WTC11 (cell line): ENCODE results near the gene ITGA2. TPM values are rescaled to one million over a fixed set of nuclear protein-coding genes. Genes with fewer than 3 reads are reported as not detected.

Experiments used
- ATAC-seq: fragments of 200-7000 bp; cut with Tn5 transposase; 2 replicates; pipeline ENCODE4 v1.10.0; 2021; ENCODE audit warnings: mild to moderate bottlenecking, moderate library complexity
- CTCF ChIA-PET: fragments of 300-600 bp; sonication (Branson Sonifier 250); formaldehyde crosslinking; loops from one replicate; lab custom pipeline; 2021; ENCODE audit warnings: antibody characterized with exemption; lab: Charles Lee
- POLR2A ChIA-PET: fragments of 350-600 bp; sonication (Branson Sonifier 250); formaldehyde crosslinking; loops from one replicate; lab custom pipeline; 2021; ENCODE audit warnings: antibody characterized with exemption; lab: Charles Lee
- DNase-seq: peaks from one replicate; pipeline ENCODE4 v3.0.0; 2021; ENCODE audit warnings: low spot score
- H3K27ac Mint-ChIP-seq: 2 replicates; pipeline ENCODE4 v1.8.0; 2021; ENCODE audit warnings: mixed read lengths
- H3K27me3 Mint-ChIP-seq: 2 replicates; pipeline ENCODE4 v1.8.0; 2021; ENCODE audit warnings: low read depth, mild to moderate bottlenecking, moderate library complexity, mixed read lengths
- H3K36me3 Mint-ChIP-seq: 2 replicates; pipeline ENCODE4 v1.8.0; 2021; ENCODE audit warnings: mixed read lengths
- H3K4me1 Mint-ChIP-seq: 2 replicates; pipeline ENCODE4 v1.8.0; 2022; ENCODE audit warnings: mixed read lengths
- H3K4me3 Mint-ChIP-seq: 2 replicates; pipeline ENCODE4 v1.8.0; 2021; ENCODE audit warnings: mild to moderate bottlenecking, moderate library complexity, mixed read lengths
- H3K9me3 Mint-ChIP-seq: 2 replicates; pipeline ENCODE4 v1.8.0; 2021; ENCODE audit warnings: mixed read lengths
- ATF2 ChIP-seq: sonication (generic); formaldehyde crosslinking; IDR thresholded peaks from 2 replicates; pipeline ENCODE4 v1.8.1; 2022; ENCODE audit warnings: low read depth, missing genetic modification reagents, borderline replicate concordance
- CDX4 ChIP-seq: fragments of 250-450 bp; sonication (Bioruptor Pico); IDR thresholded peaks from 2 replicates; pipeline ENCODE4 v1.9.0; 2021; ENCODE audit warnings: moderate library complexity, mild to moderate bottlenecking, inconsistent platforms, borderline replicate concordance
- CREM ChIP-seq: sonication (generic); formaldehyde crosslinking; IDR thresholded peaks from 2 replicates; pipeline ENCODE4 v1.8.1; 2022; ENCODE audit warnings: mild to moderate bottlenecking, missing genetic modification reagents, moderate library complexity
- E2F4 ChIP-seq: sonication (generic); formaldehyde crosslinking; IDR thresholded peaks from 2 replicates; pipeline ENCODE4 v1.8.1; 2022; ENCODE audit warnings: low read depth, mild to moderate bottlenecking, moderate library complexity, missing genetic modification reagents, borderline replicate concordance
- HMGA2 ChIP-seq: fragments of 250-450 bp; sonication (Bioruptor Pico); IDR thresholded peaks from 2 replicates; pipeline ENCODE4 v1.4.0; 2021; ENCODE audit warnings: mild to moderate bottlenecking, moderate library complexity
- JUN ChIP-seq: sonication (generic); formaldehyde crosslinking; IDR thresholded peaks from 2 replicates; pipeline ENCODE4 v1.8.0; 2023; ENCODE audit warnings: mild to moderate bottlenecking, missing genetic modification reagents
- NR2C2 ChIP-seq: sonication (generic); formaldehyde crosslinking; IDR thresholded peaks from 2 replicates; pipeline ENCODE4 v1.8.0; 2022; ENCODE audit warnings: mild to moderate bottlenecking, missing genetic modification reagents
- NR3C1 ChIP-seq: sonication (generic); formaldehyde crosslinking; conservative IDR thresholded peaks from 2 replicates; pipeline ENCODE4 v1.8.1; 2023; ENCODE audit warnings: low read depth, mild to moderate bottlenecking, missing genetic modification reagents
- PRDM15 ChIP-seq: sonication (generic); formaldehyde crosslinking; IDR thresholded peaks from 2 replicates; pipeline ENCODE4 v1.8.0; 2022; ENCODE audit warnings: missing genetic modification reagents
- SOX15 ChIP-seq: fragments of 250-450 bp; sonication (Bioruptor Pico); IDR thresholded peaks from 2 replicates; pipeline ENCODE4 v1.9.0; 2021; ENCODE audit warnings: mild to moderate bottlenecking
- TEAD1 ChIP-seq: sonication (generic); formaldehyde crosslinking; IDR thresholded peaks from 2 replicates; pipeline ENCODE4 v1.8.0; 2022; ENCODE audit warnings: mild to moderate bottlenecking, missing genetic modification reagents
- ZBTB21 ChIP-seq: sonication (generic); formaldehyde crosslinking; IDR thresholded peaks from 2 replicates; pipeline ENCODE4 v1.8.1; 2023; ENCODE audit warnings: mild to moderate bottlenecking, missing genetic modification reagents, borderline replicate concordance
- ZNF138 ChIP-seq: sonication (generic); formaldehyde crosslinking; conservative IDR thresholded peaks from 2 replicates; pipeline ENCODE4 v1.8.1; 2022; ENCODE audit warnings: mild to moderate bottlenecking, moderate library complexity, missing genetic modification reagents
- ZNF219 ChIP-seq: sonication (generic); formaldehyde crosslinking; IDR thresholded peaks from 2 replicates; pipeline ENCODE4 v1.8.0; 2023; ENCODE audit warnings: missing genetic modification reagents, mild to moderate bottlenecking, borderline replicate concordance
- ZNF512 ChIP-seq: sonication (generic); formaldehyde crosslinking; IDR thresholded peaks from 2 replicates; pipeline ENCODE4 v1.8.1; 2022; ENCODE audit warnings: missing genetic modification reagents, borderline replicate concordance
- total RNA-seq: library from RNA; stranded (reverse); gene quantifications from 3 replicates; pipeline ENCODE4 v1.2.3, GENCODE V29; 2021
- TF ChIP-seq, protein P1 (sequence below): fragments of 200-600 bp; IDR thresholded peaks from 2 replicates; pipeline ENCODE4 v1.8.0; 2022; ENCODE audit warnings: antibody characterized with exemption
- TF ChIP-seq, protein P2 (sequence below): sonication (generic); formaldehyde crosslinking; IDR thresholded peaks from 2 replicates; pipeline ENCODE4 v1.8.1; 2023; ENCODE audit warnings: mild to moderate bottlenecking, moderate library complexity, missing genetic modification reagents
- TF ChIP-seq, protein P3 (sequence below): sonication (generic); formaldehyde crosslinking; IDR thresholded peaks from 2 replicates; pipeline ENCODE4 v1.8.1; 2023; ENCODE audit warnings: mild to moderate bottlenecking, missing genetic modification reagents, borderline replicate concordance

Gene ITGA2
- total RNA-seq, 1 experiment from 2014 or later, result 5.5 TPM

- Mint-ChIP-seq H3K27me3 (peaks cover 5% of the 10 kb centered on the region; the same call in 1 of the 2 replicates), H3K4me3 (peak overlapping the region; percentile 89), H3K9me3 (peaks cover 7% of the 10 kb centered on the region), H3K4me1 (peaks cover 20% of the 10 kb centered on the region), H3K27ac (peak overlapping the region; percentile 95), H3K36me3 (no peaks in the 10 kb centered on the region)
- CTCF ChIA-PET, result interaction anchor here (1.0 to 1.4 kb wide), 6 partner anchors 13 to 195 kb away, joined by 3 to 10 read pairs (median 6); no protein-coding TSS in a partner anchor
- TF ChIP-seq, protein P1, sequence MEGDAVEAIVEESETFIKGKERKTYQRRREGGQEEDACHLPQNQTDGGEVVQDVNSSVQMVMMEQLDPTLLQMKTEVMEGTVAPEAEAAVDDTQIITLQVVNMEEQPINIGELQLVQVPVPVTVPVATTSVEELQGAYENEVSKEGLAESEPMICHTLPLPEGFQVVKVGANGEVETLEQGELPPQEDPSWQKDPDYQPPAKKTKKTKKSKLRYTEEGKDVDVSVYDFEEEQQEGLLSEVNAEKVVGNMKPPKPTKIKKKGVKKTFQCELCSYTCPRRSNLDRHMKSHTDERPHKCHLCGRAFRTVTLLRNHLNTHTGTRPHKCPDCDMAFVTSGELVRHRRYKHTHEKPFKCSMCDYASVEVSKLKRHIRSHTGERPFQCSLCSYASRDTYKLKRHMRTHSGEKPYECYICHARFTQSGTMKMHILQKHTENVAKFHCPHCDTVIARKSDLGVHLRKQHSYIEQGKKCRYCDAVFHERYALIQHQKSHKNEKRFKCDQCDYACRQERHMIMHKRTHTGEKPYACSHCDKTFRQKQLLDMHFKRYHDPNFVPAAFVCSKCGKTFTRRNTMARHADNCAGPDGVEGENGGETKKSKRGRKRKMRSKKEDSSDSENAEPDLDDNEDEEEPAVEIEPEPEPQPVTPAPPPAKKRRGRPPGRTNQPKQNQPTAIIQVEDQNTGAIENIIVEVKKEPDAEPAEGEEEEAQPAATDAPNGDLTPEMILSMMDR, result no peak
- no peak for TF ChIP-seq CDX4 (CRISPR knock-in tag)
- no peak for TF ChIP-seq HMGA2 (CRISPR knock-in tag)
- no peak for TF ChIP-seq ZBTB21 (CRISPR knock-in tag)
- DNase-seq, result peak; percentile 17
- POLR2A ChIA-PET, result no interaction called here
- no peak for ATAC-seq
Observed at GRCh38 chr5:53110156-53110555, 121.0 kb downstream of the ITGA2 start.

DNA sequence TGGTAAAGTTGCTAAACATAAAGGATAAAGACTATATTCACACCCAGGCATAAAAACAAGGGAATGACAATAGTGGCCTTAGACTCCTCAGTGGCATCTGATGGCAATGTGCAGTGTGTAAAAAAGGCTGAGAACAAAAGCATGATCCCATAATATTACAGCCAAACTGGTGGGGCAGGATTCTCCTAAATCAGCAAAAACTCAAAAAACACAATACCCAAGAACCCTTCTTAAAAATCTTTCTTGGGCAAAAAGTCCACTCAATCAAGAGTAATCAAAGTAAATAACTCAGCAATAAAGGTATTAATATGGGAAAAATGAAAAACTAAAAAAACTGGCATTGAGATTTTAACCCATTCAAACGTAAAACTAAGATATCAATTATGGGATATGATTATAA lies 122.0 kb downstream of the ITGA2 start:
- CTCF ChIA-PET, result no interaction called here
- peaks cover 20% of the 10 kb centered on the region for H3K4me1 Mint-ChIP-seq
- DNase-seq (no peak), ATAC-seq (no peak)
- peaks cover 7% of the 10 kb centered on the region for H3K9me3 Mint-ChIP-seq
- no peak overlapping the region for H3K27ac Mint-ChIP-seq
- no peaks in the 10 kb centered on the region for H3K36me3 Mint-ChIP-seq
- peak overlapping the region; percentile 89; the same call in 1 of the 2 replicates for H3K4me3 Mint-ChIP-seq
- peaks cover 5% of the 10 kb centered on the region; the same call in 1 of the 2 replicates for H3K27me3 Mint-ChIP-seq
- POLR2A ChIA-PET, result no interaction called here
- TF ChIP-seq JUN (no peak), NR2C2 (CRISPR knock-in tag) (no peak), NR3C1 (CRISPR knock-in tag) (no peak), SOX15 (CRISPR knock-in tag) (no peak), ATF2 (CRISPR knock-in tag) (no peak), PRDM15 (no peak), ZNF219 (no peak), ZNF512 (CRISPR knock-in tag) (no peak), TEAD1 (CRISPR knock-in tag) (no peak), E2F4 (CRISPR knock-in tag) (no peak), ZNF138 (CRISPR knock-in tag) (no peak), CREM (CRISPR knock-in tag) (no peak), ZBTB21 (CRISPR knock-in tag) (no peak)
- TF ChIP-seq, protein P2, sequence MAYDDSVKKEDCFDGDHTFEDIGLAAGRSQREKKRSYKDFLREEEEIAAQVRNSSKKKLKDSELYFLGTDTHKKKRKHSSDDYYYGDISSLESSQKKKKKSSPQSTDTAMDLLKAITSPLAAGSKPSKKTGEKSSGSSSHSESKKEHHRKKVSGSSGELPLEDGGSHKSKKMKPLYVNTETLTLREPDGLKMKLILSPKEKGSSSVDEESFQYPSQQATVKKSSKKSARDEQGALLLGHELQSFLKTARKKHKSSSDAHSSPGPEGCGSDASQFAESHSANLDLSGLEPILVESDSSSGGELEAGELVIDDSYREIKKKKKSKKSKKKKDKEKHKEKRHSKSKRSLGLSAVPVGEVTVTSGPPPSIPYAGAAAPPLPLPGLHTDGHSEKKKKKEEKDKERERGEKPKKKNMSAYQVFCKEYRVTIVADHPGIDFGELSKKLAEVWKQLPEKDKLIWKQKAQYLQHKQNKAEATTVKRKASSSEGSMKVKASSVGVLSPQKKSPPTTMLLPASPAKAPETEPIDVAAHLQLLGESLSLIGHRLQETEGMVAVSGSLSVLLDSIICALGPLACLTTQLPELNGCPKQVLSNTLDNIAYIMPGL (CRISPR knock-in tag), result no peak
- TF ChIP-seq, protein P3, sequence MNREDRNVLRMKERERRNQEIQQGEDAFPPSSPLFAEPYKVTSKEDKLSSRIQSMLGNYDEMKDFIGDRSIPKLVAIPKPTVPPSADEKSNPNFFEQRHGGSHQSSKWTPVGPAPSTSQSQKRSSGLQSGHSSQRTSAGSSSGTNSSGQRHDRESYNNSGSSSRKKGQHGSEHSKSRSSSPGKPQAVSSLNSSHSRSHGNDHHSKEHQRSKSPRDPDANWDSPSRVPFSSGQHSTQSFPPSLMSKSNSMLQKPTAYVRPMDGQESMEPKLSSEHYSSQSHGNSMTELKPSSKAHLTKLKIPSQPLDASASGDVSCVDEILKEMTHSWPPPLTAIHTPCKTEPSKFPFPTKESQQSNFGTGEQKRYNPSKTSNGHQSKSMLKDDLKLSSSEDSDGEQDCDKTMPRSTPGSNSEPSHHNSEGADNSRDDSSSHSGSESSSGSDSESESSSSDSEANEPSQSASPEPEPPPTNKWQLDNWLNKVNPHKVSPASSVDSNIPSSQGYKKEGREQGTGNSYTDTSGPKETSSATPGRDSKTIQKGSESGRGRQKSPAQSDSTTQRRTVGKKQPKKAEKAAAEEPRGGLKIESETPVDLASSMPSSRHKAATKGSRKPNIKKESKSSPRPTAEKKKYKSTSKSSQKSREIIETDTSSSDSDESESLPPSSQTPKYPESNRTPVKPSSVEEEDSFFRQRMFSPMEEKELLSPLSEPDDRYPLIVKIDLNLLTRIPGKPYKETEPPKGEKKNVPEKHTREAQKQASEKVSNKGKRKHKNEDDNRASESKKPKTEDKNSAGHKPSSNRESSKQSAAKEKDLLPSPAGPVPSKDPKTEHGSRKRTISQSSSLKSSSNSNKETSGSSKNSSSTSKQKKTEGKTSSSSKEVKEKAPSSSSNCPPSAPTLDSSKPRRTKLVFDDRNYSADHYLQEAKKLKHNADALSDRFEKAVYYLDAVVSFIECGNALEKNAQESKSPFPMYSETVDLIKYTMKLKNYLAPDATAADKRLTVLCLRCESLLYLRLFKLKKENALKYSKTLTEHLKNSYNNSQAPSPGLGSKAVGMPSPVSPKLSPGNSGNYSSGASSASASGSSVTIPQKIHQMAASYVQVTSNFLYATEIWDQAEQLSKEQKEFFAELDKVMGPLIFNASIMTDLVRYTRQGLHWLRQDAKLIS, result no peak
